Measurements from ENCODE around the gene AGPAT3. TPM values are rescaled to one million over a fixed set of nuclear protein-coding genes. Genes with fewer than 3 reads are reported as not detected.

The AGPAT3 gene
- total RNA-seq, 4 donors from 2014 or later = 40.6 to 80.5 (median 65.3) TPM

DNA sequence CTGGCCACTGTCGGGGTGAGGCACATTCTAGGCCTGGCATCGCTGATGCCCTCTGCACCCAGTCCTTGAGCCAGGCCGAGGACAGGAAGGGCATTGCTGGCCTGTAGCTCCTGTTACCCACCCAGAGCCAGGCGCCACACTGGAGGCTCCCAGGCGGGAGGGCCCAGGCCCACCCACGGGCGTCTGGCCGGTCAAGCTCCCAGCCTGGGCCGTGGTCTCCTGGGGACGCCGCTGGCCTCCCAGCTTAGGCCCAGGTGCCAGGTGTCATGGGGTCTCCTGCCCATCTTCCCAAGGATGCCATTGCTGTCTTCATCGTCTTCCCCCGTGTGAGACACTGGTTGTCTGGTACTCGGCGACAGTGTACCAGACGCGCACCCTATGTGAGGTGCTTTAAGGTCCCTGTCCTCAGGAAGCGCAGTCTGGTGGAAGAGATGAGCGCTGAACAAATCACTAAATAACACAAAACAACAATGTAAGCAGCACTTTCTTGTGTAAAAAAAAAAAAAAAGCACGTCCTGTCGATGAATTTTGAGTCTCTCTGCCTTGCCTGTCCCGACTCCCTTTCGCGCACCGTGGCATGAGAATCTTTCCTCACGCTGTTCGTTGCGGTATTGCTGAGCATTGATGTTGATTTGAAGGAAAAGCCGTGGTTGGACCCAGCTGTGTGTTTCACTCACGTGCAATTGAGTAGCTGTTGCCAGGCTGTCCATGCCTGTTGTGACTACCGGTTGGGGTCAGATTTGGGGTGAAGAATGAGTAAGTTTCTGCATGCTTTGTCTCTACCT lies 120.1 kb downstream of the AGPAT3 start:
- Histone ChIP-seq H3K4me1 (peaks cover 0 to 4% of the 10 kb centered on the region in 2 donors), H3K4me3 (replicated peaks in 1 of 3) (no peak overlapping the region), H3K36me3 (peaks cover 18 to 20% of the 10 kb centered on the region in 2 donors), H3K27ac (no peak overlapping the region), H3K27me3 (no peaks in the 10 kb centered on the region), H3K9me3 (no peaks in the 10 kb centered on the region)
- TF ChIP-seq POLR2A (IDR thresholded peaks at IDR 0.05) = no peak
- TF ChIP-seq, protein P1, sequence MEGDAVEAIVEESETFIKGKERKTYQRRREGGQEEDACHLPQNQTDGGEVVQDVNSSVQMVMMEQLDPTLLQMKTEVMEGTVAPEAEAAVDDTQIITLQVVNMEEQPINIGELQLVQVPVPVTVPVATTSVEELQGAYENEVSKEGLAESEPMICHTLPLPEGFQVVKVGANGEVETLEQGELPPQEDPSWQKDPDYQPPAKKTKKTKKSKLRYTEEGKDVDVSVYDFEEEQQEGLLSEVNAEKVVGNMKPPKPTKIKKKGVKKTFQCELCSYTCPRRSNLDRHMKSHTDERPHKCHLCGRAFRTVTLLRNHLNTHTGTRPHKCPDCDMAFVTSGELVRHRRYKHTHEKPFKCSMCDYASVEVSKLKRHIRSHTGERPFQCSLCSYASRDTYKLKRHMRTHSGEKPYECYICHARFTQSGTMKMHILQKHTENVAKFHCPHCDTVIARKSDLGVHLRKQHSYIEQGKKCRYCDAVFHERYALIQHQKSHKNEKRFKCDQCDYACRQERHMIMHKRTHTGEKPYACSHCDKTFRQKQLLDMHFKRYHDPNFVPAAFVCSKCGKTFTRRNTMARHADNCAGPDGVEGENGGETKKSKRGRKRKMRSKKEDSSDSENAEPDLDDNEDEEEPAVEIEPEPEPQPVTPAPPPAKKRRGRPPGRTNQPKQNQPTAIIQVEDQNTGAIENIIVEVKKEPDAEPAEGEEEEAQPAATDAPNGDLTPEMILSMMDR (IDR thresholded peaks at IDR 0.05) = no peak
- no peak for DNase-seq
- 86 to 88% methylated on average over 22 to 23 of the region's 31 CpGs for WGBS, 2 donors
- intact Hi-C loops (cut with DNase I) = no loop called here

DNA sequence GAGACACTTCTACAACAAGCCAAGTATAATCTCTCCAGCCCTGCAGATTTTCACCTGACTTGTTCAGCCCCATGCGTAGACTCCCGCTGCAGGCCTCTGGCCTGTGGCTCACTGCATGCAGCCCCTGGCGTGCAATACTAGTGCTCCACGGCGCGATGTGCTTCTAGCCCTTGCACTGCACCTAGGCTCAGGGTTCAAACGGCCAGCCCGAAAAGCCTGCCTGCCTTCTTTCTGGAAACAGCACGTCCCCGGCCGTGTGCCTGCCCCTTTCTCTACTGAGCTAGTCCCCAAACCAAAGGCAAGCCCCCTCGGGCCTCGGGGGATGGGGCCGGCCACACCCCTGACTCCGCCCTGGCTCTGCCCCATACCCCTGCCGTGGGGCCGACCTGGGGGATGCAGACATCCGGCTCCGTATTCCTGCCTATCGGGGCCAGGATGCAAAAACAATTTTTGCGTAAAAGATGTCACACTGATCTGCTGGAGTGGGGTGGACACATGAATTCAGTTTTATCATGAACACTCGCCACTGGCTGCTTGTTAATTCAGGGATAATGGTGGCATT lies 120.7 kb downstream of the AGPAT3 start:
- peaks cover 0 to 4% of the 10 kb centered on the region in 2 donors for H3K4me1 ChIP-seq
- H3K36me3 ChIP-seq = peaks cover 14 to 20% of the 10 kb centered on the region in 2 donors
- H3K27ac ChIP-seq = no peak overlapping the region
- H3K27me3 ChIP-seq = no peaks in the 10 kb centered on the region
- 27 to 31% methylated on average over 15 to 17 of the region's 22 CpGs for WGBS, 2 donors
- no peaks in the 10 kb centered on the region for H3K9me3 ChIP-seq
- intact Hi-C loops (cut with DNase I) = no loop called here
- no peak overlapping the region for H3K4me3 ChIP-seq (replicated peaks in 1 of 3)
- DNase-seq = no peak
- TF ChIP-seq, protein P1 (IDR thresholded peaks at IDR 0.05) = no peak
- no peak for TF ChIP-seq POLR2A (IDR thresholded peaks at IDR 0.05)

DNA sequence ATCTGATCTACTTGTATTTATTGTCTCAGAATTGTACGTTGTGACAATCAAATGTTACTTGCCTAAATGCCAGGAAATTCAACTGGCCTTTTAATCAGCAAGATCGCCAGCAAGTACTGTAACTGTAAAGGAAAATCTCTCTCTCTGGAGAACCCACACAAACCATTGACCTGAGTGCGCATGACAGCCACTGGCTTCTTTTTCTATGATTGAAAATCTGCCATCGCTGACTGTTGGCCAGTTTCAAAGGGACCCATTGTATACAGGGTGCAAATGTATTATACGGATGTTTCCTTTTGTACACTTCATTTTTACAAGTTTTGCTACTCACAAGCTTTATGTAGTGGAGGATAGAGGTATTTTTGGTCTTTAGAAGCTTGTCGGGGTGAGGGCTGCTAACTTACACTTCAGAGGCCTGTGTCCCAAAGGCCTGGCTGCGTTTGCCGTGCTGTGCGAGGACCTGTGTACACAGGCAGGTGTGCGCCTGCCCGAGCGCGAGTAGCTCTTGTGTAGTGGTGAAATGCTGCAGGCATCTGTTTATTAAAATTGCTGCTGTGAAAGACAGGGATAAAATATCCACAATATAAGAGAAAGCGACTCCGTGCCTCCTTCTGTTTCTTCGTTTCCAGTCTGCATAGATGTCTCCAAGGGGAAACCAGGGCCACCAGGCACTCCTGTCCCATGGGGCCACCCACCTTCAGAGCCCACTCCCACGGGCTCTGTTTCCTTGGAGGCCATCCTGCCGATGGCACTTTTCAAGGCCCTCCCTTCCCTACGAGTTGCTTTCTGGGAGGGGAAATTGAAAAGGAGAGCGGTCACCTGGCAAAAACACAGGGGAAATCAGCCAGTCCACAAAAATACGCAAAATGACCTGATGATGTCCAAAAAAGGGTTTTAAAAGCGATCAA lies 121.8 kb downstream of the AGPAT3 start:
- Histone ChIP-seq H3K4me3 (replicated peaks in 1 of 3) (no peak overlapping the region), H3K9me3 (no peaks in the 10 kb centered on the region), H3K27me3 (no peaks in the 10 kb centered on the region), H3K4me1 (peaks cover 0 to 4% of the 10 kb centered on the region in 2 donors), H3K36me3 (peaks cover 4 to 12% of the 10 kb centered on the region in 2 donors), H3K27ac (no peak overlapping the region)
- intact Hi-C loops (cut with DNase I) = no loop called here
- no peak for DNase-seq
- WGBS, 2 donors = 60 to 63% methylated on average over 22 of the region's 22 CpGs
- no peak for TF ChIP-seq POLR2A (IDR thresholded peaks at IDR 0.05)
- TF ChIP-seq, protein P1 (IDR thresholded peaks at IDR 0.05) = no peak

DNA sequence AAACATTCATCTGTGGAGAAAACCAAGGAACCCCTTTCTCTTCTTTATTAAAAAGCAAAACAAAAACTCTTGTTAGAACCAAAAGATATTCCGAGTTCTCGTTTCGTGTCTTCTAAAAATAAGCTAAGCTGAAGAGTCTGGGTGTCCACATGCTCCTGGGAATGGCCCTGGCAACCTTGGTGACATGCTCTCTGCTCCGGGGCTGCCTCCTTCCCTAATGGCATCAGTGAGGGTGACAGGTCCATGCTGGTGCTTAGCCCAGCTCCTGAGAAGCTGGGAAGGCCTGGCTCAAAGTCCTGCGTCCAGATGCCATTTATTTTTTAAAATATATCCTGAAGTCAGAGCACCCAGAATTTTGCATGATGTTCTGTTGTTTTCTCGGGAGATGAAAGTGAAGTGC lies 122.5 kb downstream of the AGPAT3 start:
- no peaks in the 10 kb centered on the region for H3K27me3 ChIP-seq
- DNase-seq = no peak
- peaks cover 0 to 4% of the 10 kb centered on the region in 2 donors for H3K4me1 ChIP-seq
- no peak overlapping the region for H3K4me3 ChIP-seq (replicated peaks in 1 of 3)
- 59 to 71% methylated on average over 6 of the region's 6 CpGs for WGBS, 2 donors
- no peak overlapping the region for H3K27ac ChIP-seq
- intact Hi-C loops (cut with DNase I) = no loop called here
- peaks cover 0 to 5% of the 10 kb centered on the region in 2 donors for H3K36me3 ChIP-seq
- TF ChIP-seq, protein P1 (IDR thresholded peaks at IDR 0.05) = no peak
- TF ChIP-seq POLR2A (IDR thresholded peaks at IDR 0.05) = no peak
- H3K9me3 ChIP-seq = no peaks in the 10 kb centered on the region
